Spleen (tissue), 7 donors: ENCODE data around the gene MON2.
A peak's percentile ranks its signal among the peaks of the same experiment; 100 is the strongest.

Source experiments
- POLR2A ChIP-seq, 3 donors: fragments of 450-650 bp; IDR thresholded peaks; one replicate each; pipeline ENCODE4 v1.5.1; 2017; ENCODE audit warnings: antibody characterized with exemption in 3 of 3, mild to moderate bottlenecking in 1 of 3
- POLR2AphosphoS5 ChIP-seq, 3 donors: sonication (generic); formaldehyde crosslinking; IDR thresholded peaks; one replicate each; pipeline ENCODE4 v1.5.1; 2017; ENCODE audit warnings: antibody characterized with exemption in 3 of 3
- TF ChIP-seq, protein P1 (sequence below), 11 experiments: fragments of 200-600 bp in 7 of 11; fragments of 450-650 bp in 4 of 11; sonication (generic) in 4 of 11; IDR thresholded peaks in 8 of 11; conservative IDR thresholded peaks in 3 of 11; 1 replicate in 7 of 11; 2 replicates in 4 of 11; pipeline versions ENCODE4 v1.4.0 to v1.8.0; 2016 to 2021; ENCODE audit warnings: antibody characterized with exemption in 11 of 11, inconsistent platforms in 4 of 11, mild to moderate bottlenecking in 1 of 11
- donor health status: DM: no; HTN: no; CAD: no; lungs with moderate emphysema.
- donor health status: DM: no; HTN: no; CAD: no.
- donor health status: DM: no; HTN: no; CAD: no.

- TF ChIP-seq, protein P1, sequence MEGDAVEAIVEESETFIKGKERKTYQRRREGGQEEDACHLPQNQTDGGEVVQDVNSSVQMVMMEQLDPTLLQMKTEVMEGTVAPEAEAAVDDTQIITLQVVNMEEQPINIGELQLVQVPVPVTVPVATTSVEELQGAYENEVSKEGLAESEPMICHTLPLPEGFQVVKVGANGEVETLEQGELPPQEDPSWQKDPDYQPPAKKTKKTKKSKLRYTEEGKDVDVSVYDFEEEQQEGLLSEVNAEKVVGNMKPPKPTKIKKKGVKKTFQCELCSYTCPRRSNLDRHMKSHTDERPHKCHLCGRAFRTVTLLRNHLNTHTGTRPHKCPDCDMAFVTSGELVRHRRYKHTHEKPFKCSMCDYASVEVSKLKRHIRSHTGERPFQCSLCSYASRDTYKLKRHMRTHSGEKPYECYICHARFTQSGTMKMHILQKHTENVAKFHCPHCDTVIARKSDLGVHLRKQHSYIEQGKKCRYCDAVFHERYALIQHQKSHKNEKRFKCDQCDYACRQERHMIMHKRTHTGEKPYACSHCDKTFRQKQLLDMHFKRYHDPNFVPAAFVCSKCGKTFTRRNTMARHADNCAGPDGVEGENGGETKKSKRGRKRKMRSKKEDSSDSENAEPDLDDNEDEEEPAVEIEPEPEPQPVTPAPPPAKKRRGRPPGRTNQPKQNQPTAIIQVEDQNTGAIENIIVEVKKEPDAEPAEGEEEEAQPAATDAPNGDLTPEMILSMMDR (IDR thresholded peaks at IDR 0.05 in 8 of 11, conservative IDR thresholded peaks at IDR 0.05 in 3 of 11), result no peak
- TF ChIP-seq POLR2A (IDR thresholded peaks at IDR 0.05), result no peak
- TF ChIP-seq POLR2AphosphoS5 (IDR thresholded peaks at IDR 0.05), result peak in 1 of 3 donors; percentile 15
These were observed 52.4 kb downstream of the MON2 start for GRCh38 chr12:62519043-62519442.
